ENCODE data around the gene SNRNP35.
A peak's percentile ranks its signal among the peaks of the same experiment; 100 is the strongest.

The SNRNP35 gene

DNA sequence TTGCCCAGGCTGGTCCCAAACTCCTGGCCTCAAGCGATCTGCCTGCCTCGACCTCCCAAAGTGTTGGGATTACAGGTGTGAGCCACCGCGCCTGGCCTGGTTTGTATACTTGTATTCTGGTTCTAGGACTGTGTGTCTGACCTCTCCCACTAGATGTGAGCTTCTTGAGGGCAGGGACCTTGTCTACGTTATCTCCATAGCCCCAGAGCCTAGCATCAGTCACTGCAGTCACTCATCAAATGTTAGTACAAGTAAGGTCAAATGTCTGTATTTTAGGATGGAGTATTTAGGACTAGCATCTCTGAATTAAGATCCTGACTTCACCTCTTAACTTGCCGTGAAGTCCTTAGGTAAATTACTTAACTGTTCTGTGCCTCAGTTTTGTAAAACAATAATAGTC lies 24.3 kb upstream of the SNRNP35 start:
- TF ChIP-seq, protein P1, sequence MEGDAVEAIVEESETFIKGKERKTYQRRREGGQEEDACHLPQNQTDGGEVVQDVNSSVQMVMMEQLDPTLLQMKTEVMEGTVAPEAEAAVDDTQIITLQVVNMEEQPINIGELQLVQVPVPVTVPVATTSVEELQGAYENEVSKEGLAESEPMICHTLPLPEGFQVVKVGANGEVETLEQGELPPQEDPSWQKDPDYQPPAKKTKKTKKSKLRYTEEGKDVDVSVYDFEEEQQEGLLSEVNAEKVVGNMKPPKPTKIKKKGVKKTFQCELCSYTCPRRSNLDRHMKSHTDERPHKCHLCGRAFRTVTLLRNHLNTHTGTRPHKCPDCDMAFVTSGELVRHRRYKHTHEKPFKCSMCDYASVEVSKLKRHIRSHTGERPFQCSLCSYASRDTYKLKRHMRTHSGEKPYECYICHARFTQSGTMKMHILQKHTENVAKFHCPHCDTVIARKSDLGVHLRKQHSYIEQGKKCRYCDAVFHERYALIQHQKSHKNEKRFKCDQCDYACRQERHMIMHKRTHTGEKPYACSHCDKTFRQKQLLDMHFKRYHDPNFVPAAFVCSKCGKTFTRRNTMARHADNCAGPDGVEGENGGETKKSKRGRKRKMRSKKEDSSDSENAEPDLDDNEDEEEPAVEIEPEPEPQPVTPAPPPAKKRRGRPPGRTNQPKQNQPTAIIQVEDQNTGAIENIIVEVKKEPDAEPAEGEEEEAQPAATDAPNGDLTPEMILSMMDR (IDR thresholded peaks at IDR 0.05), result no peak
- TF ChIP-seq ZFX (IDR thresholded peaks at IDR 0.05; ENCODE audit: borderline replicate concordance), result no peak
- H3K27ac ChIP-seq, result no peak overlapping the region

DNA sequence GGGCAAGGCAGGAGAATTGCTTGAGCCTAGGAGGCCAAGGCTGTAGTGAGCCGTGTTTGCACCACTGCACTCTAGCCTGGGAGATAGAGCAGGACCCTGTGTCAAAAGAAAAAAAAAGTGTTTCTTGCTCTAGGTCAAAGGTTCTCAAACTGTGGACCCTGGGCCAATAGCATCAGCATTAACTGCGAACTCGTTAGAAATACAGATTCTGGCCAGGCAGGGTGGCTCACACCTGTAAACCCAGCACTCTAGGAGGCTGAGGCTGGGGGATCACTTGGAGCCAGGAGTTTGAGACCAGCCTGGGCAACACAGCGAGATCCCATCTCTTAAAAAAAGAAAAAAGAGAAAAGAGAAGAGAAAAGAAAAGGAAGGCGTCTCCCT lies 22.3 kb upstream of the SNRNP35 start:
- no peak overlapping the region for H3K27ac ChIP-seq
- no peak for TF ChIP-seq ZFX (IDR thresholded peaks at IDR 0.05; ENCODE audit: borderline replicate concordance)
- TF ChIP-seq, protein P1 (IDR thresholded peaks at IDR 0.05), result no peak

DNA sequence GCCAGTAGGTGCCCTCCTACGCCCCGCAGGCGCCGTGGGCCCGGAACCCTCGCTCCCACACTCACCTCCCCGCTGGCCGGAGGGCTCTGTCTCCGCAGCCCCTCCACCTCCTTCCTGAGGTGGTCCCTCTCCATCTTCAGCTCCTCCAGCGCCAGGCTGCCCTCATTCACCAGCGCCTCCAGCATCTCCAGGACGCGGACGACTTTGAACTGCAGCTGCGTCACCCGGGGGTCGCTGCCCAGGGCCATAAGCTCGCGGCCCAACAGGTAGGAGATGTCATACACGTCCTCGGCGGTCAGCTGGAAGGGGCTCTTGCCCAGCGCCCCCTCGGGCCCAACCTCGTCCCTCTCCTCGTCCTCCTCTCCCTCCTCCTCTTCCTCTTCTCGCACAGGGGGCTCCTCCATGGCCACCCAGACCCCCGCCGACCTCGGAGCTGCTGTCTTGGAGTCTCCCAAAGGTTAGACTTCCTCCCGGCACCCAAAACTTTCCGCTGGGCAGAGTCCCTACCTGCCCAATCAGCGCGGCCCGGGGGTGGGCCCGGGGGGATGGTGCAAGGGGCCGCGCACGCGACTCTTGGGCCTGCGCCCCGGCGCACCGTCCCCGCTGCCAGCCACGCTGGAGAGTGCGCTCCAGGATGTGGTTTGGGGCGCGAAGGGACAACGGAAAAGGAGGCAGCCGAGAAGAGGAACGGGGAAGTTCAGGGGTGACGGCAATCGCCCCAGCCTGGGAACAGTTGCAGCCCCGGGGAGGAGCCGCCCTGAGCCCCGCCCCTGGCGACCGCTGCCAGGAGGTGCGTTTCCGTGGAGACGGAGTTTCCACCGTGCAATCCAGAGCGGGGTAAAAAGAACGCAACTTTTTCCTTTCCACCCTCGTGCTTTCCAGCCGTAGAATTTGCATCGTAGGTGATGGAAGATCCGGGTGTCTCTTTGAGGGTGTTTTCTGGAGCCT lies 21.6 kb upstream of the SNRNP35 start, which contains the start of gene RILPL2:
Gene RILPL2 (minus strand): TSS at position 668 of the 948 bp plus-strand sequence. CDS start 264 bp downstream, at position 404.
- H3K27ac ChIP-seq, result peak within 1 kb of the TSS; percentile 11; the same call in 1 of the 2 replicates
- no peak for TF ChIP-seq ZFX (IDR thresholded peaks at IDR 0.05; ENCODE audit: borderline replicate concordance)
- TF ChIP-seq, protein P1 (IDR thresholded peaks at IDR 0.05), result 0 out of 2 replicates have a peak, but pooled peaks have one; percentile 2

DNA sequence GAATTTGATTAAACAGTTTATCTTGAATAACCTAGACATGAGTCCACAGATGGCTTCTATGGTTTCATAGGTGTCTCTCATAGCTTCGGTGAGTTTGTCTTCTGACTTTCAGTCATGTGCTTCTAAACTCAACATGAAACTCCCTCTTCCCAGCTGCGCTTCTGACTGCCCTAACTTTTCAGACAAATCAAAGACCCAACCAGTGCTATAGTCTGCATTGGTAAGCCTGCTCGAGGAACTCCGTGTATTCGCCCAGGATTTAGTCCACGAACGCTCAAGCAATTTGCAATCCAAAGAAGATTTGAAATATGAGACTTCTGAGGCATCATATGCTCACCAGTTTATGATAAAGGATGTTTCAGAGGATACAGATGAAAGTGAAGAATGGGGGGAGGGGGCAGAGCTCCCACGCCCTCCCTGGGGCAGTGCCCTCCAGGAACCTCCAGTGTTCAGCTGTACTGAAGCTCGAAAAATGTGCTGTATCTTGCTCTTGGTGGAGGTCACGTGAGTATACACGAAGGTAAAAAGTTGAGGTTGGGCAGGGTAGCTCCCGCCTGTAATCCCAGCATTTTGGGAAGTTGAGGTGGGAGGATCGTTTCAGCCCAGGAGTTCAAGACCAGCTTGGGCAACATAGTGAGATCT lies 16.3 kb upstream of the SNRNP35 start:
- no peak overlapping the region for H3K27ac ChIP-seq
- TF ChIP-seq, protein P1 (IDR thresholded peaks at IDR 0.05), result no peak
- TF ChIP-seq ZFX (IDR thresholded peaks at IDR 0.05; ENCODE audit: borderline replicate concordance), result no peak

DNA sequence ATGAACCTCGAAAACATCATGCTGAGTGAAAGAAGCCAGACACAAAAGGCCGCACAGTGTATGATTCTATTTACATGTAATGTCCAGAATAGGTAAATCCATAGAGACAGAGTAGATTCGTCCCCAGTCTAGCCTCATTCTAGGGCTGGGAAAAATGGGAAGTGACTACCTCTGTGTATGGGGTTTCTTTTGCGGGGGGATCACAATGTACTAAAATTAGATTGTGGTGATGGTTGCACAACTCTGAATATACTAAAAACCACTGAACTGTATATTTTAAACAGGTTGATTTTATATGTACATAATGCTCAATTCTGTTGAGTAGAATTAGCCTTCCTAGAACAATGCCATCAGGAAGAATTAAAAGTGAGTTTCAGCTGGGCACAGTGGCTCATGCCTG lies 15.2 kb upstream of the SNRNP35 start:
- no peak for TF ChIP-seq ZFX (IDR thresholded peaks at IDR 0.05; ENCODE audit: borderline replicate concordance)
- TF ChIP-seq, protein P1 (IDR thresholded peaks at IDR 0.05), result no peak

DNA sequence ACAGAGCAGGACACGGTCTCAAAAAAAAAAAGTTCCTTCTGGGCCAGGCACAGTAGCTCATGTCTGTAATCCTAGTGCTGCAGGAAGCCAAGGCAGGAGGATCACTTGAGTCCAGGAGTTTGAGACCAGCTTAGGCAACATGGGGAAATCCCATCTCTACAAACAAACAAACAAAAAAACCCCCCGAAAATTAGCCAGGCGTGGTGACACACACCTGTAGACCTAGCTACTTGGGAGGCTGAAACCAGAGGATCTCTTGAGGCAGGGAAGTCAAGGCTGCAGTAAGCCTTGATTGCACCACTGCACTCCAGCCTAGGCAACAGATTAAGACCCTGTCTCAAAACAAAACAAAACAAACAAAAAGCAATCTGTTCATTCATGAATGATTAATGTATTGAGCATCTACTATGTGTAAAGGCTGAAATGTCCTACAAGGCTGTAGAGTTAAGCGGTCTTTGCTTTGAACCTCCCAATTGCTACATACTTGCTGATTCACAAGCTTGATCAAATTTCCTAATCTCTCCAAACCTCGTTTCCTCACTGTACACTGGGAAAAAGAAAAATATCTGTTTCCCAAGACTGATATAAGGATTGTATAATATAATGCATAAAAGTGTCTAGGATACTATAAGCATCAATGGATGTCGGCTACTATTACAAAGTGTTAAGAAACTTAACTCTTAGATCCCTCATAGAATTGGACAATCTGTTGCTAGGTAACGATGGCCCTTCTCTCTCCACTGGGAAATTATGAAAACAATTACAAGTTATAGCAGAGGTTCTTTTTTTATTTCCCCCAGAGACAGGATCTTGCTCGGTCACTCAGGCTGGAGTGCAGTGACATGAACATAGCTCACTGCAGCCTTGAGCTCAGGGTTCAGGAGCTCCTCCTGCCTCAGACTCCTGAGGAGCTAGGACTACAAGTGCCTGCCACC lies 13.6 kb upstream of the SNRNP35 start:
- TF ChIP-seq, protein P1 (IDR thresholded peaks at IDR 0.05), result no peak
- no peak for TF ChIP-seq ZFX (IDR thresholded peaks at IDR 0.05; ENCODE audit: borderline replicate concordance)
- no peak overlapping the region for H3K27ac ChIP-seq

More for the DNA sequence above, 15.2 kb upstream of the SNRNP35 start:
- H3K27ac ChIP-seq, result no peak overlapping the region
